Brain microvascular endothelial cell (primary cell): Measurements from ENCODE around the gene XPO1.

ENCODE experiments used
- DNase-seq: peaks from one replicate; pipeline ENCODE4 v3.0.0-alpha.2; 2020
- H3K27ac ChIP-seq: fragments of 250-450 bp; sonication (Bioruptor Pico); 2 replicates; pipeline ENCODE4 v1.5.1; 2020; ENCODE audit warnings: mild to moderate bottlenecking, moderate library complexity
- H3K27me3 ChIP-seq: fragments of 250-450 bp; sonication (Bioruptor Pico); replicated peaks from 2 replicates; pipeline ENCODE4 v1.5.1; 2020; ENCODE audit warnings: mild to moderate bottlenecking
- H3K36me3 ChIP-seq: fragments of 250-450 bp; sonication (Bioruptor Pico); replicated peaks from 2 replicates; pipeline ENCODE4 v1.5.1; 2020; ENCODE audit warnings: mild to moderate bottlenecking
- H3K4me3 ChIP-seq: 2 replicates; pipeline ENCODE4 v1.5.1; 2011; ENCODE audit warnings: low read depth, mild to moderate bottlenecking, control low read depth, low read length, moderate library complexity
- in situ Hi-C: cut with HindIII; loops from 2 replicates; pipeline ENCODE4 v1.10.0; 2017; ENCODE audit warnings: low sequenced_read_pairs, low pct_ligation_motif_present
- TF ChIP-seq, protein P1 (sequence below): IDR thresholded peaks from 2 replicates; pipeline ENCODE4 v1.5.1; 2011; ENCODE audit warnings: low read depth, mild to moderate bottlenecking, moderate library complexity, low read length, control low read depth, inconsistent platforms; ENCODE audit errors: missing control alignments

XPO1 gene

DNA sequence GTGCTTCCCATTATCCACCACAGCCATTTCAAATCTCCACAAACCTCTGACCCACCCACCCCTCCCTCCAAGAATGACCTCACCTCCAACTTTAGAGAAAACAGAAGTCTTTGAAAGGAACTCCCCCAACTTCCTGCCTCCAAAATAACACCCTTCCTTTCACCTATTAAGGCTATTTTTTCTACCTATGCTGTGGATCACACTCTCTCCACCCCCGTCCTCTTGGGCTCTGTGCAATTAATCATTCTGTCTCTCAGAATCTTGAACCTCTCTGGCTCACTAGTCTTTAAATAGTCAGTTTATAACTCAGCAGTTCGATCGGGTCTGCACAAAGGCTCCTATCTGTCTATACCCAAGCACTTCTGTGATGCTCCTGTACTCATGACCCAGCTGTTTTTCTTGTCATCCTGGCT lies 37.3 kb upstream of the XPO1 start:
- Histone ChIP-seq H3K27ac (no peak overlapping the region), H3K27me3 (no peaks in the 10 kb centered on the region), H3K4me3 (no peak overlapping the region), H3K36me3 (no peaks in the 10 kb centered on the region)
- TF ChIP-seq, protein P1, sequence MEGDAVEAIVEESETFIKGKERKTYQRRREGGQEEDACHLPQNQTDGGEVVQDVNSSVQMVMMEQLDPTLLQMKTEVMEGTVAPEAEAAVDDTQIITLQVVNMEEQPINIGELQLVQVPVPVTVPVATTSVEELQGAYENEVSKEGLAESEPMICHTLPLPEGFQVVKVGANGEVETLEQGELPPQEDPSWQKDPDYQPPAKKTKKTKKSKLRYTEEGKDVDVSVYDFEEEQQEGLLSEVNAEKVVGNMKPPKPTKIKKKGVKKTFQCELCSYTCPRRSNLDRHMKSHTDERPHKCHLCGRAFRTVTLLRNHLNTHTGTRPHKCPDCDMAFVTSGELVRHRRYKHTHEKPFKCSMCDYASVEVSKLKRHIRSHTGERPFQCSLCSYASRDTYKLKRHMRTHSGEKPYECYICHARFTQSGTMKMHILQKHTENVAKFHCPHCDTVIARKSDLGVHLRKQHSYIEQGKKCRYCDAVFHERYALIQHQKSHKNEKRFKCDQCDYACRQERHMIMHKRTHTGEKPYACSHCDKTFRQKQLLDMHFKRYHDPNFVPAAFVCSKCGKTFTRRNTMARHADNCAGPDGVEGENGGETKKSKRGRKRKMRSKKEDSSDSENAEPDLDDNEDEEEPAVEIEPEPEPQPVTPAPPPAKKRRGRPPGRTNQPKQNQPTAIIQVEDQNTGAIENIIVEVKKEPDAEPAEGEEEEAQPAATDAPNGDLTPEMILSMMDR: no peak
- in situ Hi-C loops: no loop called here
- DNase-seq: no peak

DNA sequence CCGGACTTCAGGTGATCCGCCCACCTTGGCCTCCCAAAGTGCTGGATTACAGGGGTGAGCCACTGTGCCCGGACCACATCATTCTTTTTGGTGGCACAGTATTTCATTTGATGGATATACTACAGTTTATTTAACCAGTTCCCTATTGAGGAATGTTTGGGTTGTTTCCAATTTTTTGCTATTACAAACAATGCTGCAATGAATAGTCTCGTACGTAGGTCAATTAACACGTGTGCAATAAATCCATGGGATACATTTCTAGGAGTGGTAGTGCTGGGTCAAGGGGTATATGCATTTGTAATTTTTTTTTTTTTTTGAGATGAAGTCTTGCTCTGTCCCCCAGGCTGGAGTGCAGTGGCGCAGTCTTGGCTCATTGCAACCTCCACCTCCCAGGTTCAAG lies 28.4 kb upstream of the XPO1 start:
- H3K36me3 ChIP-seq: no peaks in the 10 kb centered on the region
- DNase-seq: no peak
- in situ Hi-C loops: no loop called here

DNA sequence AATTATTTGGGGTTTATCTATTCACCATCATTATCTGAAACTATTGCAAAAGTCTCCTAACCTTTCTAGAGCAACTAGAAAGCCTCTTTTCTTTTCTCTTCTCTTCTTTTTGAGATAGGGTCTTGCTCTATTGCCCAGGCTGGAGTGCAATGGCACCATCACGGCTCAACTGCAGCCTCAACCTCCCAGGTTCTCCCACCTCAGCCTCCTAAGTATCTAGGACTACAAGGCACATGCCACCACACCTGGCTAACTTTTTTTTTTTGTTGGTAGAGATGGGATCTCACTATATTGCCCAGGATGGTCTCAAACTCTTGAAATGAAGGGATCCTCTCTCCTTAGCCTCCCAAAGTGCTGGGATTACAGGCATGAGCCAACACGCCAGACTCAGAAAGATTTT lies 24.5 kb upstream of the XPO1 start:
- DNase-seq: no peak
- Histone ChIP-seq H3K27me3 (no peaks in the 10 kb centered on the region), H3K27ac (no peak overlapping the region), H3K36me3 (no peaks in the 10 kb centered on the region), H3K4me3 (no peak overlapping the region)
- in situ Hi-C loops: no loop called here
- TF ChIP-seq, protein P1: no peak

More for the DNA sequence above, 28.4 kb upstream of the XPO1 start:
- Histone ChIP-seq H3K4me3 (no peak overlapping the region), H3K27ac (no peak overlapping the region), H3K27me3 (no peaks in the 10 kb centered on the region)
- TF ChIP-seq, protein P1: no peak

- TF ChIP-seq, protein P1: no peak
- DNase-seq: no peak
- Histone ChIP-seq H3K27ac (no peak overlapping the region), H3K4me3 (no peak overlapping the region), H3K36me3 (no peaks in the 10 kb centered on the region), H3K27me3 (no peaks in the 10 kb centered on the region)
- in situ Hi-C loops: no loop called here
Observed at GRCh38 chr2:61558160-61558559, 20.0 kb upstream of the XPO1 start.

DNA sequence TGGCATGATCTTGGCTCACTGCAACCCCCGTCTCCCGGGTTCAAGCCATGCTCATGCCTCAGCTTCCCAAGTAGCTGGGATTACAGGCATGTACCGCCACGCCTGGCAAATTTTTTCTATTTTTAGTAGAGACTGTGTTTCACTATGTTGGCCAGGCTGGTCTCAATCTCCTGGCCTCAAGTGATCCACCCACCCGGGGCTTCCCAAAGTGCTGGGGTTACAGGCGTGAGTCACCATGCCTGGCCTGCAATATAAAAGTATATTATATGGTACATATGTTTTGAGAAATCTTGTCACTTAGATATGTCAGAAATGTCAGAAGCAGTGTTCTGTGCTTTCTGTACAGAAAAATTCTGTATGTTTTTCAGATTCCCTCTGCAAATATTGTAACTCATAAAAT lies 19.2 kb upstream of the XPO1 start:
- Histone ChIP-seq H3K4me3 (no peak overlapping the region), H3K27me3 (no peaks in the 10 kb centered on the region), H3K27ac (no peak overlapping the region), H3K36me3 (no peaks in the 10 kb centered on the region)
- DNase-seq: no peak
- TF ChIP-seq, protein P1: no peak
- in situ Hi-C loops: no loop called here

DNA sequence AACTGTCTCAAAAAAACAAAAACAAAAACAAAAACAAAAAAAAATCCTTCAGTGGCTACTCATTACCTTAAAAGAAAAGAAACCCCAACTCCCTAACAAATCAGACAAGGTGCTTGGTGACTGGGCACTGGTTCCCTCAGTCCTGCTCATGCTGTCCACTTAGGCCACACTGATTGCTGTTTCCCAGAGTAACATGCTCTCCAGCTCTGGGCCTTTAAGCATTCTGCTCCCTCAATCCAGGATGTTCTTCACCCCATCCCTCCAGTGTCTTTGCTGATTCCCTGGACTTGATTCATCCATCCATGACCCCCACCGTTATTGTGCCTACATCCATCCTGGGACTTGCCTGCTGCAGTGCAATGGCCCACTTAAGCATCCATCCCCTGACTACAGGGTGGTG lies 16.4 kb upstream of the XPO1 start:
- H3K27me3 ChIP-seq: no peaks in the 10 kb centered on the region
- H3K36me3 ChIP-seq: no peaks in the 10 kb centered on the region
- H3K27ac ChIP-seq: no peak overlapping the region
- DNase-seq: no peak
- in situ Hi-C loops: no loop called here
- no peak overlapping the region for H3K4me3 ChIP-seq
- TF ChIP-seq, protein P1: no peak
